ENCODE measurements around the gene SLC30A7. TPM values are rescaled to one million over a fixed set of nuclear protein-coding genes. Genes with fewer than 3 reads are reported as not detected.

SLC30A7 gene
- total and polyA plus RNA-seq, 2 of the 13 experiments (the other 11 are each of a cell fraction or from before 2014, with no cell fraction given): 8.3 to 40.8 TPM

DNA sequence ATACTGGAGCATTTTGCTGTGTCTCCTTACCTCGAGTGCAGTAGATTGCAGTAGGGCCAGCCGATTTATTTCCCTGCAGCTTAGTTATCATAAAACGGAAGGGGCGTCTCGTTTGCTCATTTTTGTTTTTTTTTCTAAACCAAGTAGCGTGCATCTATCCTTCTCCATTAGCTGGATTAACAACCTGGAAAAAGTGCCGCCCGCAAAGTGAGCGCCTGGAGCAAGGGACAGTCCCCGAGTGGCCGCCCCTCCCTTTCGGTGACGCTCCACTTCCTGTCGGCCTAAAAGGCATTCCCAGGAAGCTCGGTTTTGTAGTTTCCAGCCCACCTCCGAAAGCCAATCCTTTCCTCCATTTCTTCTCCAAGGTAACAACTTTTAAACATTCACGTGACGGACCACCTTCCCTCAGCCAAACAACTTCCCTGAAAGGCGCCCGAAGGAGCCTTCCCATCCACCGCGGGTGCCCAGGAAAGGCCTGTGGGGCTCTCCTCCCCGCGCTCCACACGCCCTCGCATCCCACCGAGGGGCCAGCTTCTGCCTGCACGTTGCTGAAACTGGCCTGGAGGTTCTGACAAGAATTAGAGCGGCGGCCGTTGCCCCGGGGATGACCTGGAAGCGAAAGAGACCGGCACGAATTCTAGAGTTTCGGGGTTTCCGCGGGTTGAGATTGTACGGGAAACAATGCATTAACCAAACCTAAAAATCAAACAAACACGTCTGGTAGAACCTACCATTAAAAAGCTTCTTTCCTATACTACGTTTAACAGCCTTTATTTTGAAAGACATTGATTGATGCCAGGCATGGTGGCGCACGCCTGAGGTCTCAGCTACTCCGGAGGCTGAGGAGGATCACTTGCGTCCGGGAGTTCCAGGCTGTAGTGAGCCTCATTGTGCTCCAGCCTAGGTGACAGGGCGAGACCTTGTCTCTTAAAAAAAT lies 1.0 kb upstream of the SLC30A7 start, which contains the start of gene EXTL2 (continued):
- TF ChIP-seq, protein P1, sequence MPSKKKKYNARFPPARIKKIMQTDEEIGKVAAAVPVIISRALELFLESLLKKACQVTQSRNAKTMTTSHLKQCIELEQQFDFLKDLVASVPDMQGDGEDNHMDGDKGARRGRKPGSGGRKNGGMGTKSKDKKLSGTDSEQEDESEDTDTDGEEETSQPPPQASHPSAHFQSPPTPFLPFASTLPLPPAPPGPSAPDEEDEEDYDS (CRISPR knock-in tag; IDR thresholded peaks at IDR 0.05): peak; percentile 73
- TF ChIP-seq NFKB2 (CRISPR knock-in tag; IDR thresholded peaks at IDR 0.05; ENCODE audit: borderline replicate concordance) (peak; percentile 21; the same call in 1 of the 2 replicates), ZNF367 (CRISPR knock-in tag; IDR thresholded peaks at IDR 0.05; ENCODE audit: borderline replicate concordance) (no peak), U2AF2 (IDR thresholded peaks at IDR 0.05; ENCODE audit: low read depth, low read length) (no peak), FOXK1 (CRISPR knock-in tag; IDR thresholded peaks at IDR 0.05; ENCODE audit: borderline replicate concordance, low read depth) (peak; percentile 29; the same call in 1 of the 2 replicates), GZF1 (CRISPR knock-in tag; IDR thresholded peaks at IDR 0.05) (no peak), SOX13 (IDR thresholded peaks at IDR 0.05) (no peak), SOX13 (CRISPR knock-in tag; conservative IDR thresholded peaks at IDR 0.05 in 1 of 2, IDR thresholded peaks at IDR 0.05 in 1 of 2) (0 out of 4 replicates have a peak, but pooled peaks of 1 of the 2 experiments have one; percentile 15), SALL1 (CRISPR knock-in tag; IDR thresholded peaks at IDR 0.05) (peak; percentile 74; the same call in 1 of the 2 replicates), ZNF10 (CRISPR knock-in tag; IDR thresholded peaks at IDR 0.05; ENCODE audit: borderline replicate concordance, low read depth) (no peak), ZNF546 (CRISPR knock-in tag; conservative IDR thresholded peaks at IDR 0.05) (0 out of 2 replicates have a peak, but pooled peaks have one; percentile 19), ZNF570 (CRISPR knock-in tag; IDR thresholded peaks at IDR 0.05; ENCODE audit: borderline replicate concordance) (no peak), TBL1XR1 (IDR thresholded peaks at IDR 0.05; ENCODE audit: borderline replicate concordance, low read length, partially characterized antibody) (no peak), PTBP1 (IDR thresholded peaks at IDR 0.05; ENCODE audit: low read depth, low read length, poor library complexity, severe bottlenecking) (no peak), ZNF331 (CRISPR knock-in tag; IDR thresholded peaks at IDR 0.05) (peak; percentile 12; the same call in 1 of the 2 replicates), ZNF263 (CRISPR knock-in tag; IDR thresholded peaks at IDR 0.05) (peak; percentile 14; the same call in 1 of the 2 replicates), SCMH1 (CRISPR knock-in tag; IDR thresholded peaks at IDR 0.05; ENCODE audit: borderline replicate concordance) (no peak), NPAS2 (CRISPR knock-in tag; IDR thresholded peaks at IDR 0.05; ENCODE audit: borderline replicate concordance) (no peak), FOSL2 (CRISPR knock-in tag; IDR thresholded peaks at IDR 0.05) (0 out of 2 replicates have a peak, but pooled peaks have one; percentile 14), ZNF850 (CRISPR knock-in tag; conservative IDR thresholded peaks at IDR 0.05) (no peak), ZNF782 (CRISPR knock-in tag; IDR thresholded peaks at IDR 0.05; ENCODE audit: borderline replicate concordance) (no peak), FLYWCH1 (CRISPR knock-in tag; IDR thresholded peaks at IDR 0.05) (no peak)
- TF ChIP-seq, protein P2, sequence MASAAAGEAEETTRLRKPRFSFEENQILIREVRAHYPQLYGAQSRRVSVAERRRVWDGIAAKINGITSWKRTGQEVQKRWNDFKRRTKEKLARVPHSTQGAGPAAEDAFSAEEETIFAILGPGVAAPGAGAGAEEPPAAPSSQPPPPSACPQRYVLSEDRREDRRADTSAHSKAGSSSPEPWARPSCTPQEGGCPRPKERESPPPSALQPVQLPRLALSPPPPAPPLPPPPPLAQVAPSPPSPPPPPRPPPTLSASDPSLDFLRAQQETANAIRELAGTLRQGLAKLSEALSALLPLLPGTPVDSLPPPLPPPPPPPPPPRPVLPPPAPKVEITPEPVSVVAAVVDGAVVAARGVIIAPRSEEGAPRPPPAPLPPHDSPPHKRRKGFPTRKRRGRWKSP (CRISPR knock-in tag; IDR thresholded peaks at IDR 0.05): peak; percentile 27; the same call in 1 of the 2 replicates
- TF ChIP-seq, protein P3, sequence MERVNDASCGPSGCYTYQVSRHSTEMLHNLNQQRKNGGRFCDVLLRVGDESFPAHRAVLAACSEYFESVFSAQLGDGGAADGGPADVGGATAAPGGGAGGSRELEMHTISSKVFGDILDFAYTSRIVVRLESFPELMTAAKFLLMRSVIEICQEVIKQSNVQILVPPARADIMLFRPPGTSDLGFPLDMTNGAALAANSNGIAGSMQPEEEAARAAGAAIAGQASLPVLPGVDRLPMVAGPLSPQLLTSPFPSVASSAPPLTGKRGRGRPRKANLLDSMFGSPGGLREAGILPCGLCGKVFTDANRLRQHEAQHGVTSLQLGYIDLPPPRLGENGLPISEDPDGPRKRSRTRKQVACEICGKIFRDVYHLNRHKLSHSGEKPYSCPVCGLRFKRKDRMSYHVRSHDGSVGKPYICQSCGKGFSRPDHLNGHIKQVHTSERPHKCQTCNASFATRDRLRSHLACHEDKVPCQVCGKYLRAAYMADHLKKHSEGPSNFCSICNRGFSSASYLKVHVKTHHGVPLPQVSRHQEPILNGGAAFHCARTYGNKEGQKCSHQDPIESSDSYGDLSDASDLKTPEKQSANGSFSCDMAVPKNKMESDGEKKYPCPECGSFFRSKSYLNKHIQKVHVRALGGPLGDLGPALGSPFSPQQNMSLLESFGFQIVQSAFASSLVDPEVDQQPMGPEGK (CRISPR knock-in tag; IDR thresholded peaks at IDR 0.05): peak; percentile 69
